ENCODE measurements around the gene GABARAP. TPM values are rescaled to one million over a fixed set of nuclear protein-coding genes. Genes with fewer than 3 reads are reported as not detected.

GABARAP gene
- total and polyA plus RNA-seq, 10 of the 15 experiments (the other 5 are each of a cell fraction or from before 2014, with no cell fraction given) = 134 to 613 (median 285) TPM

GRCh38 chr17:7283471-7284216 is 41.4 kb upstream of the GABARAP start:
- no peak for ATAC-seq
- no peaks in the 10 kb centered on the region for H3K36me3 ChIP-seq (ENCODE audit: control insufficient read depth in 2 of 2, insufficient read depth in 2 of 2, low read length in 1 of 2)
- ChIA-PET POLR2A (interaction anchor here (1.0 kb wide), 1 partner anchor 63 kb away, joined by 3 read pairs; no protein-coding TSS in a partner anchor), CTCF (interaction anchor here (0.9 to 10.3 kb wide), 3 partner anchors 14 to 238 kb away, joined by 3 to 102 read pairs (median 6); no protein-coding TSS in a partner anchor), RAD21 (ENCODE audit: unreplicated experiment) (no interaction called here), SMC1A (ENCODE audit: uncharacterized antibody, unreplicated experiment) (interaction anchor here (1.7 kb wide), 1 partner anchor 13 kb away, joined by 10 read pairs; no protein-coding TSS in a partner anchor)
- H3K9ac ChIP-seq (ENCODE audit: control insufficient read depth, insufficient read depth, low read length) = no peak overlapping the region
- H3K79me2 ChIP-seq (ENCODE audit: control insufficient read depth, insufficient read depth, low read length) = no peaks in the 10 kb centered on the region
- no peaks in the 10 kb centered on the region; the same call in none of the 2 replicates for H4K20me1 ChIP-seq (ENCODE audit: control insufficient read depth, insufficient read depth)
- no peak overlapping the region for H3K27ac ChIP-seq (ENCODE audit: control insufficient read depth, insufficient read depth)
- no peak for DNase-seq (ENCODE audit: low read depth, low spot score)
- in situ Hi-C loops (cut with MboI) = no loop called here
- H3K27me3 ChIP-seq (replicated peaks in 1 of 2; ENCODE audit: control insufficient read depth in 2 of 2, insufficient read depth in 2 of 2, low read length in 1 of 2) = peaks cover 0 to 1% of the 10 kb centered on the region in 2 experiments; a peak in 2 of 4 replicates
- no peaks in the 10 kb centered on the region for H3K9me3 ChIP-seq (replicated peaks; ENCODE audit: control insufficient read depth, insufficient read depth, low read length)
- H3K4me1 ChIP-seq (ENCODE audit: control insufficient read depth, insufficient read depth, low read length) = peaks cover 8% of the 10 kb centered on the region
- no TSS peak for BruUV-seq (replicated peaks)
- no peak overlapping the region for H2AFZ ChIP-seq (ENCODE audit: control insufficient read depth, low read depth, low read length)
- intact Hi-C loops (cut with micrococcal nuclease; ENCODE audit: unreplicated experiment) = no loop called here
- WGBS (ENCODE audit: insufficient coverage, insufficient replicate concordance, low lambda C conversion rate, missing lambda C conversion rate) = 47% methylated on average over 18 of the region's 18 CpGs
- H3K4me3 ChIP-seq = no peak overlapping the region
- TF ChIP-seq SPI1 (IDR thresholded peaks at IDR 0.05; ENCODE audit: borderline replicate concordance, insufficient read depth, low read depth, low read length) (no peak), ZNF274 (IDR thresholded peaks at IDR 0.05; ENCODE audit: insufficient read depth, insufficient read length) (no peak), ZZZ3 (IDR thresholded peaks at IDR 0.05; ENCODE audit: control insufficient read depth, insufficient read length, low read depth) (no peak), SUPT20H (IDR thresholded peaks at IDR 0.05; ENCODE audit: borderline replicate concordance, control insufficient read depth, low read depth, low read length) (no peak), GATAD2B (conservative IDR thresholded peaks at IDR 0.05; ENCODE audit: low read depth) (no peak), BHLHE40 (IDR thresholded peaks at IDR 0.05; ENCODE audit: borderline replicate concordance in 1 of 2, low read depth in 2 of 2, low read length in 1 of 2) (no peak), STAT3 (IDR thresholded peaks at IDR 0.05; ENCODE audit: low read depth, low read length) (no peak), ELK1 (IDR thresholded peaks at IDR 0.05; ENCODE audit: low read depth, low read length) (no peak), ZNF592 (IDR thresholded peaks at IDR 0.05) (no peak), TCF12 (IDR thresholded peaks at IDR 0.05; ENCODE audit: low read depth, low read length) (no peak), ATF7 (IDR thresholded peaks at IDR 0.05; ENCODE audit: low read depth) (no peak), KDM1A (IDR thresholded peaks at IDR 0.05; ENCODE audit: borderline replicate concordance) (no peak), IRF4 (IDR thresholded peaks at IDR 0.05; ENCODE audit: low read depth, low read length) (no peak), TCF3 (IDR thresholded peaks at IDR 0.05; ENCODE audit: borderline replicate concordance, insufficient read depth, low read depth, low read length) (no peak), SREBF1 (IDR thresholded peaks at IDR 0.05; ENCODE audit: low read length) (no peak), POLR2A (IDR thresholded peaks at IDR 0.05; ENCODE audit: low read depth, low read length) (no peak)
- no peak overlapping the region for H3K4me2 ChIP-seq (ENCODE audit: control insufficient read depth, insufficient read depth)
- no peak for FAIRE-seq

Measured in GM12878 (cell line).